OCI-LY7 (cell line): ENCODE data around the gene MOV10. TPM values are rescaled to one million over a fixed set of nuclear protein-coding genes. Genes with fewer than 3 reads are reported as not detected.

Experiments
- BruUV-seq: library from RNA; stranded (reverse); fragments of 400-500 nt; replicated peaks from 2 replicates; lab custom pipeline; 2021; lab: Mats Ljungman, UMichigan
- CTCF ChIA-PET: fragments of 300-600 bp; sonication (Branson Sonifier 250); formaldehyde crosslinking; loops from one replicate; lab custom pipeline; 2022; ENCODE audit warnings: antibody characterized with exemption; ENCODE audit not compliant: unreplicated experiment; lab: Charles Lee
- POLR2A ChIA-PET: fragments of 300-600 bp; sonication (Branson Sonifier 250); formaldehyde crosslinking; loops from one replicate; lab custom pipeline; 2022; ENCODE audit warnings: antibody characterized with exemption; lab: Charles Lee
- DNase-seq: peaks from one replicate; pipeline ENCODE4 v3.0.0-alpha.2; 2015; ENCODE audit warnings: low spot score
- H2AFZ ChIP-seq: fragments of 200-600 bp; sonication (generic), shearing (Covaris generic); 2 replicates; pipeline ENCODE4 v1.6.1; 2014; ENCODE audit warnings: mild to moderate bottlenecking, antibody characterized with exemption, low read length, moderate library complexity
- H3K27ac ChIP-seq: fragments of 200-600 bp; sonication (generic); 2 replicates; pipeline ENCODE4 v1.5.1; 2014; ENCODE audit warnings: mixed run types, low read depth, mild to moderate bottlenecking, moderate library complexity, low read length, inconsistent platforms; ENCODE audit not compliant: poor library complexity, severe bottlenecking
- H3K36me3 ChIP-seq: fragments of 200-600 bp; sonication (generic); 2 replicates; pipeline ENCODE4 v1.6.1; 2014; ENCODE audit warnings: mild to moderate bottlenecking, antibody characterized with exemption, low read length, moderate library complexity, mixed read lengths; ENCODE audit not compliant: insufficient read depth
- H3K4me1 ChIP-seq: fragments of 200-600 bp; sonication (generic); 2 replicates; pipeline ENCODE4 v1.5.1; 2014; ENCODE audit warnings: mild to moderate bottlenecking, low read length; ENCODE audit not compliant: insufficient read depth, poor library complexity, severe bottlenecking
- H3K4me2 ChIP-seq: fragments of 200-600 bp; sonication (generic); 2 replicates; pipeline ENCODE4 v1.6.1; 2014; ENCODE audit warnings: mild to moderate bottlenecking, low read length
- H3K4me3 ChIP-seq: fragments of 200-600 bp; sonication (generic); 2 replicates; pipeline ENCODE4 v1.5.1; 2014; ENCODE audit warnings: mild to moderate bottlenecking, low read depth, low read length; ENCODE audit not compliant: poor library complexity, severe bottlenecking
- H3K79me2 ChIP-seq: fragments of 200-600 bp; sonication (generic); 2 replicates; pipeline ENCODE4 v1.6.1; 2016; ENCODE audit warnings: low read depth, mild to moderate bottlenecking, low read length, moderate library complexity, mixed read lengths; ENCODE audit not compliant: insufficient read depth
- H3K9me2 ChIP-seq: fragments of 200-600 bp; sonication (generic); 2 replicates; pipeline ENCODE4 v1.6.1; 2016; ENCODE audit warnings: mild to moderate bottlenecking, low read length, mixed read lengths; ENCODE audit not compliant: insufficient read depth
- H3K9me3 ChIP-seq: fragments of 200-600 bp; sonication (generic); 2 replicates; pipeline ENCODE4 v1.6.1; 2014; ENCODE audit warnings: mild to moderate bottlenecking, mixed run types, low read length, mixed read lengths
- H4K20me1 ChIP-seq: fragments of 200-600 bp; sonication (generic); 2 replicates; pipeline ENCODE4 v1.6.1; 2014; ENCODE audit warnings: mild to moderate bottlenecking, antibody characterized with exemption, low read length, moderate library complexity, mixed read lengths; ENCODE audit not compliant: insufficient read depth
- EZH2phosphoT487 ChIP-seq: fragments of 200-600 bp; sonication (generic); IDR thresholded peaks from 2 replicates; pipeline ENCODE4 v1.6.1; 2018; ENCODE audit warnings: low read depth, borderline replicate concordance, mild to moderate bottlenecking, mixed run types, antibody characterized with exemption, low read length, moderate library complexity, mixed read lengths
- intact Hi-C: fragments of 100-400 bp; cut with micrococcal nuclease; formaldehyde crosslinking; loops from one replicate; pipeline ENCODE4 v1.10.0; 2022; ENCODE audit not compliant: unreplicated experiment
- total RNA-seq, 2 experiments: library from RNA; depleted of rRNA in 1 of 2; stranded (reverse); fragments of >200 nt in 1 of 2; shearing (Covaris generic) in 1 of 2; gene quantifications; 2 replicates each; pipeline ENCODE4 v1.2.3, GENCODE V29; 2014 to 2022
- TF ChIP-seq, protein P1 (sequence below): fragments of 200-600 bp; sonication (generic); conservative IDR thresholded peaks from 2 replicates; pipeline ENCODE4 v1.5.1; 2014; ENCODE audit warnings: mild to moderate bottlenecking, antibody characterized with exemption, low read length, moderate library complexity, mixed read lengths

The MOV10 gene
- total RNA-seq, 2 experiments from 2014 or later, result 28.2 to 32.4 TPM

DNA sequence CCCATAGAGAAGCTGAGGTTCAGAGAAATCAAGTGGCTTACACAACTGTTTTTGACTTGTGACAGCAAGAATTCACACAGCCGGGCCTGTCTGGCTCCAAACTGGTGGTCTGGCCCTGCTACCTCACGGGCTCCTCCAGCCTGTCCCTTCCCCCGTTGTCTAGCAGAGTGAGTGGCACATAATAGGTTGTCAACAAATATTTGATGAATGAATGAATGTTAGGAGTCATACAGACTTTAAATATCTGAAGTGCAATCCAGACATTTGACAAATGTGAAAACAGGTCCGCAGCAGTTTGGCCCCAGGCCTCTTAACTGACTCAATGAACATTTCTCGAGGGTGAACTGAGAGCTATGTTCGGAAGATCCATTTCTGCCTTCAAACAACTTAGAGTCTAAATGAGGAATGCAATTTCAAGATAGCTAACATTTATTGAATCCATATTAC is 33.6 kb downstream of the MOV10 start:
- Histone ChIP-seq H3K4me2 (no peak overlapping the region), H4K20me1 (no peaks in the 10 kb centered on the region), H3K9me3 (no peaks in the 10 kb centered on the region), H3K27ac (no peak overlapping the region), H3K9me2 (no peaks in the 10 kb centered on the region), H3K4me3 (no peak overlapping the region), H3K36me3 (no peaks in the 10 kb centered on the region), H3K4me1 (peaks cover 29% of the 10 kb centered on the region), H3K79me2 (no peaks in the 10 kb centered on the region), H2AFZ (no peak overlapping the region)
- intact Hi-C loops, result no loop called here
- ChIA-PET POLR2A (interaction anchor here (0.5 to 1.2 kb wide), 5 partner anchors 36 to 375 kb away, joined by 3 to 4 read pairs (median 4); no protein-coding TSS in a partner anchor), CTCF (interaction anchor here (0.8 to 2.2 kb wide), 3 partner anchors 34 to 317 kb away, joined by 3 to 7 read pairs (median 3); partner anchors contain the start of gene MOV10)
- BruUV-seq, result no TSS peak
- DNase-seq, result no peak
- no peak for TF ChIP-seq EZH2phosphoT487
- TF ChIP-seq, protein P1, sequence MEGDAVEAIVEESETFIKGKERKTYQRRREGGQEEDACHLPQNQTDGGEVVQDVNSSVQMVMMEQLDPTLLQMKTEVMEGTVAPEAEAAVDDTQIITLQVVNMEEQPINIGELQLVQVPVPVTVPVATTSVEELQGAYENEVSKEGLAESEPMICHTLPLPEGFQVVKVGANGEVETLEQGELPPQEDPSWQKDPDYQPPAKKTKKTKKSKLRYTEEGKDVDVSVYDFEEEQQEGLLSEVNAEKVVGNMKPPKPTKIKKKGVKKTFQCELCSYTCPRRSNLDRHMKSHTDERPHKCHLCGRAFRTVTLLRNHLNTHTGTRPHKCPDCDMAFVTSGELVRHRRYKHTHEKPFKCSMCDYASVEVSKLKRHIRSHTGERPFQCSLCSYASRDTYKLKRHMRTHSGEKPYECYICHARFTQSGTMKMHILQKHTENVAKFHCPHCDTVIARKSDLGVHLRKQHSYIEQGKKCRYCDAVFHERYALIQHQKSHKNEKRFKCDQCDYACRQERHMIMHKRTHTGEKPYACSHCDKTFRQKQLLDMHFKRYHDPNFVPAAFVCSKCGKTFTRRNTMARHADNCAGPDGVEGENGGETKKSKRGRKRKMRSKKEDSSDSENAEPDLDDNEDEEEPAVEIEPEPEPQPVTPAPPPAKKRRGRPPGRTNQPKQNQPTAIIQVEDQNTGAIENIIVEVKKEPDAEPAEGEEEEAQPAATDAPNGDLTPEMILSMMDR, result no peak

DNA sequence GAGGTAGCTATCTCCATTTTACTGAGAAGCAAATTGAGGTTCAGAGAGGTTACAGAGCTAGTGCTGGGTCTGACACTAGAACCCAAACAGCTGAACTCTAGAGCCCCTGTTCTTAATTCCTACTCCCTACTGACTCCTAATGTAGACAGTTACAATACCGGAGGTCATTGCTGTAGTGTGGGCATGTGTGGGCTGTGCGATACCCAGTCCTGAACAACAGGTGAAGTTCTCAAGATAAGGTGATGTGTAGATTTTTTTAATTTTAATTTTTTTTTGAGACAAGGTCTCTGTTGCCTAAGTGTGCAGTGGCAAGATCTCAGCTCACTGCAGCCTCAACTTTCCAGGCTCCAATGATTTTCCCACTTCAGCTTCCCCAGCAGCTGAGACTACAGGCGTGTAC is 34.0 kb downstream of the MOV10 start:
- H3K4me1 ChIP-seq, result peaks cover 30% of the 10 kb centered on the region
- no peaks in the 10 kb centered on the region for H3K36me3 ChIP-seq
- H2AFZ ChIP-seq, result no peak overlapping the region
- BruUV-seq, result no TSS peak
- H3K4me2 ChIP-seq, result no peak overlapping the region
- CTCF ChIA-PET, result interaction anchor here (2.2 kb wide), 1 partner anchor 317 kb away, joined by 7 read pairs; no protein-coding TSS in a partner anchor
- POLR2A ChIA-PET, result interaction anchor here (0.5 to 1.2 kb wide), 4 partner anchors 36 to 375 kb away, joined by 3 to 4 read pairs (median 4); no protein-coding TSS in a partner anchor
- TF ChIP-seq, protein P1, result no peak
- no peak for TF ChIP-seq EZH2phosphoT487
- no peaks in the 10 kb centered on the region for H4K20me1 ChIP-seq
- no peaks in the 10 kb centered on the region for H3K9me2 ChIP-seq
- no peaks in the 10 kb centered on the region for H3K9me3 ChIP-seq
- no peaks in the 10 kb centered on the region for H3K79me2 ChIP-seq
- no peak for DNase-seq
- intact Hi-C loops, result no loop called here
- no peak overlapping the region for H3K4me3 ChIP-seq
- no peak overlapping the region for H3K27ac ChIP-seq

DNA sequence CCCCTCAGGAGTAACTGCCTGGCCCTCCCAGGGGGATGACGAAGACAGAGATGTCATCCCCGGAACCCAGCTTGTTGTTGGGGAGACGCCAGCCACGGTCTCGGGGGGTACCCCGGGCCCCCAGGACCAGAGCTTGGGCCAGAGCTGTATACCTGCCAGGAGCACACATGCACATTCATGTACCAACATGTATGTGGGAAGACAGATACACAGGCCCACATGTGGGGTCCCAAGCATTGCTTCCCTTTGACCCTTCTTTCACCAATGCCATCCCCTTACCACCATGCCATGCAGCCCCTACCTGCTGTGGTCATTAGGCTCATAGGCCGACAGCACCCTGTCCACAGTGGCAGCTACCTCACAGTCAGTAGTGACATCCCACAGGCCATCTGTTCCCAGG is 35.7 kb downstream of the MOV10 start:
- H3K36me3 ChIP-seq, result no peaks in the 10 kb centered on the region
- no peak overlapping the region for H3K4me2 ChIP-seq
- POLR2A ChIA-PET, result interaction anchor here (1.0 to 1.2 kb wide), 3 partner anchors 36 to 314 kb away, joined by 3 to 4 read pairs (median 3); partner anchors contain the start of genes CTTNBP2NL and MOV10
- no peak overlapping the region for H3K27ac ChIP-seq
- no peaks in the 10 kb centered on the region for H3K9me3 ChIP-seq
- no peaks in the 10 kb centered on the region for H3K9me2 ChIP-seq
- H2AFZ ChIP-seq, result no peak overlapping the region
- TF ChIP-seq, protein P1, result no peak
- no peak for TF ChIP-seq EZH2phosphoT487
- no TSS peak for BruUV-seq
- H3K4me3 ChIP-seq, result no peak overlapping the region
- no peaks in the 10 kb centered on the region for H3K79me2 ChIP-seq
- H4K20me1 ChIP-seq, result no peaks in the 10 kb centered on the region
- CTCF ChIA-PET, result no interaction called here
- intact Hi-C loops, result no loop called here
- no peak for DNase-seq
- peaks cover 30% of the 10 kb centered on the region for H3K4me1 ChIP-seq
